K562 (cell line): ENCODE measurements around the gene DMD. TPM values are rescaled to one million over a fixed set of nuclear protein-coding genes. Genes with fewer than 3 reads are reported as not detected.

Source experiments
- ATAC-seq: fragments of 200-7000 bp; cut with Tn5 transposase; 3 replicates; pipeline ENCODE4 v1.9.1; 2020; ENCODE audit warnings: moderate library complexity
- BruUV-seq: library from RNA; stranded (reverse); fragments of 400-500 nt; replicated peaks from 2 replicates; lab custom pipeline; 2021; lab: Mats Ljungman, UMichigan
- CTCF ChIA-PET: fragments of 300-600 bp; formaldehyde crosslinking; extraction: SDS; loops from one replicate; lab custom pipeline; 2021; ENCODE audit warnings: low intra/inter-chr PET ratio; lab: Yijun Ruan, JAX
- POLR2A ChIA-PET: fragments of 300-600, 350-650 bp; sonication (Branson Sonifier 250); formaldehyde crosslinking; extraction: SDS; loops from one replicate; lab custom pipeline; 2021; ENCODE audit warnings: antibody characterized with exemption, inconsistent platforms; lab: Yijun Ruan, JAX
- DNase-seq, 4 experiments: peaks; one replicate each; pipeline versions ENCODE4 v3.0.0 to v3.0.0-alpha.2; 2011 to 2018; ENCODE audit warnings: low spot score in 3 of 4, mixed read lengths in 3 of 4; ENCODE audit errors: extremely low read depth in 1 of 4
- FAIRE-seq: peaks from 2 replicates; lab custom pipeline; 2011; peaks lifted over from hg19 to GRCh38; lab: Jason Lieb, UNC
- H2AFZ ChIP-seq: 2 replicates; pipeline ENCODE4 v1.6.0; 2011; ENCODE audit warnings: low read depth, low read length, control low read depth, inconsistent platforms
- H3K27ac ChIP-seq: fragments of 200-600 bp; 3 replicates; pipeline ENCODE4 v1.8.0; 2011; ENCODE audit warnings: low read depth, mild to moderate bottlenecking, control low read depth, inconsistent platforms, low read length, moderate library complexity, mixed read lengths; ENCODE audit errors: extremely low read depth
- H3K27me3 ChIP-seq, 2 experiments: fragments of 300-600 bp in 1 of 2; 2 replicates in 1 of 2; 3 replicates in 1 of 2; pipeline versions ENCODE4 v1.6.0 to v1.8.0; 2011; ENCODE audit warnings: inconsistent platforms in 2 of 2, low read length in 2 of 2, mild to moderate bottlenecking in 1 of 2, mixed read lengths in 1 of 2, moderate library complexity in 1 of 2; ENCODE audit not compliant: control insufficient read depth in 2 of 2, insufficient read depth in 2 of 2
- H3K36me3 ChIP-seq: fragments of 300-600 bp; 3 replicates; pipeline ENCODE4 v1.8.0; 2011; ENCODE audit warnings: mild to moderate bottlenecking, low read length, inconsistent platforms; ENCODE audit not compliant: control insufficient read depth, insufficient read depth
- H3K4me1 ChIP-seq, 2 experiments: fragments of 200-600 bp in 1 of 2; replicated peaks in 1 of 2; 2 replicates in 1 of 2; 3 replicates in 1 of 2; pipeline versions ENCODE4 v1.5.1 to v1.8.0; 2011; ENCODE audit warnings: inconsistent platforms in 2 of 2, low read length in 2 of 2, mild to moderate bottlenecking in 1 of 2, mixed read lengths in 1 of 2, moderate library complexity in 1 of 2; ENCODE audit not compliant: control insufficient read depth in 2 of 2, insufficient read depth in 2 of 2
- H3K4me2 ChIP-seq: 2 replicates; pipeline ENCODE4 v1.6.1; 2011; ENCODE audit warnings: low read length, control low read depth, inconsistent platforms, mixed read lengths; ENCODE audit not compliant: insufficient read depth
- H3K4me3 ChIP-seq: fragments of 200-600 bp; sonication (generic), shearing (Covaris generic); 2 replicates; pipeline ENCODE4 v1.5.1; 2016; ENCODE audit warnings: control low read depth, inconsistent platforms
- H3K79me2 ChIP-seq: fragments of 200-600 bp; 3 replicates; pipeline ENCODE4 v1.8.0; 2011; ENCODE audit warnings: low read length, inconsistent platforms; ENCODE audit not compliant: control insufficient read depth, insufficient read depth
- H3K9ac ChIP-seq, 2 experiments: 2 replicates each; pipeline versions ENCODE4 v1.6.0 to v1.6.1; 2011; ENCODE audit warnings: low read depth in 2 of 2, low read length in 2 of 2, control low read depth in 1 of 2, inconsistent platforms in 1 of 2, mild to moderate bottlenecking in 1 of 2, mixed read lengths in 1 of 2; ENCODE audit not compliant: insufficient read depth in 1 of 2
- H3K9me1 ChIP-seq: one replicate; pipeline ENCODE4 v1.6.0; 2011; ENCODE audit warnings: inconsistent platforms, mild to moderate bottlenecking, low read length, moderate library complexity; ENCODE audit not compliant: control insufficient read depth, insufficient read depth
- H3K9me3 ChIP-seq: replicated peaks from 2 replicates; pipeline ENCODE4 v1.5.1; 2011; ENCODE audit warnings: low read depth, low read length, inconsistent platforms; ENCODE audit not compliant: control insufficient read depth, insufficient read depth
- H4K20me1 ChIP-seq: replicated peaks from 2 replicates; pipeline ENCODE4 v1.6.1; 2011; ENCODE audit warnings: low read length, inconsistent platforms, mixed read lengths; ENCODE audit not compliant: control insufficient read depth, insufficient read depth
- ASH1L ChIP-seq: fragments of 450-650 bp; IDR thresholded peaks from 2 replicates; pipeline ENCODE4 v1.6.1; 2018; ENCODE audit warnings: borderline replicate concordance, mild to moderate bottlenecking, low read depth; ENCODE audit not compliant: partially characterized antibody
- EZH2 ChIP-seq: IDR thresholded peaks from 2 replicates; pipeline ENCODE4 v1.6.1; 2012; ENCODE audit warnings: low read depth, mild to moderate bottlenecking, inconsistent platforms, low read length, borderline replicate concordance
- KAT7 ChIP-seq: sonication (generic); formaldehyde crosslinking; IDR thresholded peaks from 2 replicates; pipeline ENCODE4 v1.8.0; 2022; ENCODE audit warnings: missing genetic modification reagents, mild to moderate bottlenecking, borderline replicate concordance
- MAFK ChIP-seq: IDR thresholded peaks from 2 replicates; pipeline ENCODE4 v1.6.1; 2011; ENCODE audit warnings: low read length, improper control_type of control experiment
- NR2C2 ChIP-seq, 2 experiments: fragments of 200-800 bp in 1 of 2; sonication (Bioruptor generic) in 1 of 2; sonication (generic) in 1 of 2; formaldehyde crosslinking in 1 of 2; IDR thresholded peaks; 2 replicates each; pipeline versions ENCODE4 v1.6.1 to v1.8.0; 2016 to 2022; ENCODE audit warnings: mild to moderate bottlenecking in 1 of 2, missing compliant biosample characterization in 1 of 2, missing genetic modification characterization in 1 of 2, missing genetic modification reagents in 1 of 2
- NRF1 ChIP-seq, 2 experiments: fragments of 450-650 bp; IDR thresholded peaks in 1 of 2; conservative IDR thresholded peaks in 1 of 2; 2 replicates each; pipeline ENCODE4 v1.6.1; 2014; ENCODE audit warnings: mild to moderate bottlenecking in 2 of 2
- POLR2AphosphoS2 ChIP-seq: IDR thresholded peaks from 2 replicates; pipeline ENCODE4 v1.6.1; 2012; ENCODE audit warnings: low read length, improper control_type of control experiment
- RAD51 ChIP-seq: fragments of 450-650 bp; IDR thresholded peaks from 2 replicates; pipeline ENCODE4 v1.7.1; 2016; ENCODE audit warnings: low read depth, mild to moderate bottlenecking, borderline replicate concordance
- RB1 ChIP-seq: fragments of 450-650 bp; IDR thresholded peaks from 2 replicates; pipeline ENCODE4 v1.6.1; 2017; ENCODE audit warnings: low read depth, mild to moderate bottlenecking
- SMAD4 ChIP-seq: fragments of 250-450 bp; sonication (Bioruptor Pico); conservative IDR thresholded peaks from 2 replicates; pipeline ENCODE4 v1.8.0; 2021; ENCODE audit warnings: inconsistent platforms, mild to moderate bottlenecking, moderate library complexity
- TAF7 ChIP-seq: fragments of 450-650 bp; IDR thresholded peaks from 2 replicates; pipeline ENCODE4 v1.6.1; 2016; ENCODE audit warnings: missing genetic modification characterization, missing compliant biosample characterization
- TBL1XR1 ChIP-seq, 2 experiments: IDR thresholded peaks; 2 replicates each; pipeline ENCODE4 v1.6.1; 2012; ENCODE audit warnings: improper control_type of control experiment in 2 of 2, low read length in 2 of 2, mild to moderate bottlenecking in 1 of 2
- ZNF445 ChIP-seq: fragments of 250-450 bp; sonication (Bioruptor Pico); IDR thresholded peaks from 2 replicates; pipeline ENCODE4 v1.4.0; 2020; ENCODE audit warnings: low read depth, mild to moderate bottlenecking, moderate library complexity
- ZNF583 ChIP-seq: fragments of 250-450 bp; sonication (Bioruptor Pico); IDR thresholded peaks from 2 replicates; pipeline ENCODE4 v1.4.0; 2020
- WGBS: fragments of 100-300 bp; shearing (Covaris generic); methylation state at CpG from one replicate; pipeline ENCODE4 v1.1.6; 2016; ENCODE audit warnings: low coverage, mixed read lengths; ENCODE audit not compliant: insufficient coverage; ENCODE audit errors: missing lambda C conversion rate; 5-methylcytosine and 5-hydroxymethylcytosine counted together
- in situ Hi-C: fragments of 300-500 bp; cut with MboI; formaldehyde crosslinking; loops from 4 replicates; pipeline ENCODE4 v1.15.0; 2018; ENCODE audit warnings: inconsistent platforms, mixed read lengths
- intact Hi-C: fragments of 100-400 bp; cut with micrococcal nuclease; formaldehyde crosslinking; loops from 2 replicates; pipeline ENCODE4 v1.14.2; 2022
- polyA plus RNA-seq, 8 experiments: library from polyadenylated mRNA; depleted of rRNA in 4 of 8; stranded (reverse) in 5 of 8; unstranded in 3 of 8; fragments of >200 nt; fragmentation: Nextera tagmentation in 2 of 8; fragmentation: Illumina TruSeq in 1 of 8; extraction: Ambion mirVana in 2 of 8; extraction: Trizol in 1 of 8; gene quantifications; 2 replicates each; pipeline versions ENCODE4 v1.2.1 to v1.2.3, GENCODE V29; 2011 to 2014; ENCODE audit warnings: inconsistent platforms in 1 of 8, missing spikeins in 1 of 8
- total RNA-seq, 7 experiments: library from RNA; depleted of rRNA in 6 of 7; stranded (reverse); fragments of >200 nt in 6 of 7; fragmentation: Illumina TruSeq in 2 of 7; extraction: Trizol in 2 of 7; gene quantifications; 2 replicates each; pipeline versions ENCODE4 v1.2.1 to v1.2.3, GENCODE V29; 2011 to 2021; ENCODE audit warnings: low replicate concordance in 1 of 7
- TF ChIP-seq, protein P1 (sequence below): fragments of 450-650 bp; IDR thresholded peaks from 2 replicates; pipeline ENCODE4 v1.6.1; 2016; ENCODE audit warnings: borderline replicate concordance
- TF ChIP-seq, protein P2 (sequence below): sonication (generic); formaldehyde crosslinking; IDR thresholded peaks from 2 replicates; pipeline ENCODE4 v1.8.1; 2023; ENCODE audit warnings: mild to moderate bottlenecking, missing genetic modification reagents, moderate library complexity

Gene DMD
- total and polyA plus RNA-seq, 9 of the 15 experiments (the other 6 are each of a cell fraction or from before 2014, with no cell fraction given) = 3.8 to 20.4 (median 11.4) TPM

DNA sequence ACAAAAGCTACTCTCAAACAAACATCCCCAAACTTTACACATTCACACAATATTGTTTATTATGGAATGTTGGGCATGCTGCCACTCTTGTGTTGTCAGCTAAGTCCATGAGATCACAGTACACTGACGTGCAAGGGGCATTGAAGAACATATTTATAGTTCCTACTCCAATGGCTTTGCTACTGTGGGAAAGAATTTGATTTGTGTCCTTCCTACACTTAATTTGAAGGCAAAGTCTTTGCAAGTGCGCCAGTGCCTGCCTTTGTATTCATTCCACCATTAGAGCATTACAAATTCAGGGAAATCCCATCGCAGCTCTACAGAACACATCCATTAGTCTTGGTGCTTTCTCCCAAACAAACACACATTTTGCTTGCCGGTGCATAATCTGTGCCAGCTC is 2094.1 kb downstream of the DMD start (continued):
- TF ChIP-seq EZH2 = no peak
- TF ChIP-seq ZNF445 (CRISPR knock-in tag) = no peak
- TF ChIP-seq SMAD4 (CRISPR knock-in tag) = no peak
- TF ChIP-seq RB1 = no peak

DNA sequence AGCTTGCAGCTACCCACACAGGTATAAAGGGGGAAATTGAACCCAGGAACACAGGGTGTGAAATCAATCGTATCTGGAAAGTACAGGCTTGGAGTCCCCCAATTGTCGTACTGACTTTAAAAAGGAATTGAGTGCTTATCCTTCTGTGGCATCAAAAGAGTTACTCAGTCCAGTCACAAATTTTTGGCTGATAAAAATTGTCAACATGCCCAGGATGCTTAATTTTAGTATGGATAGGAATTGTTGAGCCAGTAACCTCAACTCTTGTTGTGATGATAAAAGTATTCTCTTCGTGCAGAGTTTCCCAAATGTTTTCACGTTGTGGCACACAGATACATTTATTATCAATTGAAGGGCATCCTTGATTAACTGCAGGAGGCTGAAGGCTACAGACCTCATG is 2096.0 kb downstream of the DMD start:
- FAIRE-seq (no peak), DNase-seq (no peak), ATAC-seq (no peak)
- Histone ChIP-seq H3K4me1 (no peaks in the 10 kb centered on the region), H3K4me2 (no peak overlapping the region), H4K20me1 (no peaks in the 10 kb centered on the region), H3K9me3 (no peaks in the 10 kb centered on the region), H2AFZ (no peak overlapping the region), H3K79me2 (no peaks in the 10 kb centered on the region), H3K9ac (no peak overlapping the region), H3K4me3 (no peak overlapping the region), H3K36me3 (no peaks in the 10 kb centered on the region), H3K9me1 (no peaks in the 10 kb centered on the region), H3K27me3 (no peaks in the 10 kb centered on the region; a peak in 1 of 5 replicates), H3K27ac (no peak overlapping the region)
- in situ Hi-C loops = no loop called here
- 0% methylated on average over 4 of the region's 4 CpGs for WGBS
- no TSS peak for BruUV-seq
- ChIA-PET CTCF (no interaction called here), POLR2A (no interaction called here)
- TF ChIP-seq NRF1 (conservative IDR thresholded peaks at IDR 0.05 in 1 of 2, IDR thresholded peaks at IDR 0.05 in 1 of 2) (no peak), TBL1XR1 (IDR thresholded peaks at IDR 0.05; ENCODE audit: low read length in 2 of 2) (no peak), KAT7 (CRISPR knock-in tag) (no peak), TAF7 (tag) (no peak), NR2C2 (CRISPR knock-in tag; IDR thresholded peaks at IDR 0.05) (no peak), NR2C2 (tag; IDR thresholded peaks at IDR 0.05) (no peak), POLR2AphosphoS2 (no peak), ZNF583 (CRISPR knock-in tag) (no peak), RAD51 (no peak), MAFK (no peak), ASH1L (no peak)
- TF ChIP-seq, protein P1, sequence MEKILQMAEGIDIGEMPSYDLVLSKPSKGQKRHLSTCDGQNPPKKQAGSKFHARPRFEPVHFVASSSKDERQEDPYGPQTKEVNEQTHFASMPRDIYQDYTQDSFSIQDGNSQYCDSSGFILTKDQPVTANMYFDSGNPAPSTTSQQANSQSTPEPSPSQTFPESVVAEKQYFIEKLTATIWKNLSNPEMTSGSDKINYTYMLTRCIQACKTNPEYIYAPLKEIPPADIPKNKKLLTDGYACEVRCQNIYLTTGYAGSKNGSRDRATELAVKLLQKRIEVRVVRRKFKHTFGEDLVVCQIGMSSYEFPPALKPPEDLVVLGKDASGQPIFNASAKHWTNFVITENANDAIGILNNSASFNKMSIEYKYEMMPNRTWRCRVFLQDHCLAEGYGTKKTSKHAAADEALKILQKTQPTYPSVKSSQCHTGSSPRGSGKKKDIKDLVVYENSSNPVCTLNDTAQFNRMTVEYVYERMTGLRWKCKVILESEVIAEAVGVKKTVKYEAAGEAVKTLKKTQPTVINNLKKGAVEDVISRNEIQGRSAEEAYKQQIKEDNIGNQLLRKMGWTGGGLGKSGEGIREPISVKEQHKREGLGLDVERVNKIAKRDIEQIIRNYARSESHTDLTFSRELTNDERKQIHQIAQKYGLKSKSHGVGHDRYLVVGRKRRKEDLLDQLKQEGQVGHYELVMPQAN = no peak
- TF ChIP-seq, protein P2, sequence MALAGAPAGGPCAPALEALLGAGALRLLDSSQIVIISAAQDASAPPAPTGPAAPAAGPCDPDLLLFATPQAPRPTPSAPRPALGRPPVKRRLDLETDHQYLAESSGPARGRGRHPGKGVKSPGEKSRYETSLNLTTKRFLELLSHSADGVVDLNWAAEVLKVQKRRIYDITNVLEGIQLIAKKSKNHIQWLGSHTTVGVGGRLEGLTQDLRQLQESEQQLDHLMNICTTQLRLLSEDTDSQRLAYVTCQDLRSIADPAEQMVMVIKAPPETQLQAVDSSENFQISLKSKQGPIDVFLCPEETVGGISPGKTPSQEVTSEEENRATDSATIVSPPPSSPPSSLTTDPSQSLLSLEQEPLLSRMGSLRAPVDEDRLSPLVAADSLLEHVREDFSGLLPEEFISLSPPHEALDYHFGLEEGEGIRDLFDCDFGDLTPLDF (CRISPR knock-in tag) = no peak
- intact Hi-C loops = no loop called here
